Measurements from ENCODE around the gene ACTR3C.
A peak's percentile ranks its signal among the peaks of the same experiment; 100 is the strongest.
"Not testable (repeated sequence)": the region's sequence is repeated elsewhere in the genome, so short reads cannot be mapped to it uniquely, and the experiment has no call there.

Gene ACTR3C

DNA sequence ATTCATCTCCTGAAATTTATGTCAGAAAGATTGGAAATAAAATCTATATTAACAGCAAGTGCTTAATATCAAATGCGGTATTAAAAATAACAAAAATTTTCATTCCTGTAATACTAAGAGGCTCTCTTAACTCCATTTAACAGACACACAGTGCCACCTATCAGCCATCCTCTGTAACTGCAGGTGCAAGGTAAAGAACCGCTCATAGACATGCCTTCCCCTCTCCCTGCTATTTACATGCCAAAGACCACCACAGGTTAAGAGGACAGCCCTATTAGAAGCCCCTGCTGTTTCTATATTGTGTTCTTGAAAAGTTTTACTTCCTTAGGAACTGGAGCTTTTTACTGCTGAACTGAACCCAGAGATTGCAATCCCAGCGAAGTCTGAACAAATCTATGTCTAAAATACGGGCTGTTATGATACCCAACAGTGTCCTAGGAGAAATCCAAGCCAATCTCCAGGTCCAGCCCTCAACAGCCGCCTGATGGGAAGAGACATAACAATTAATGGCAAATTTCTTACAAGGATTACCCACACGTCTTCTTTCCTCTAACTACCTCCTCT, 47.1 kb downstream of the ACTR3C start:
- DNase-seq, result peak; percentile 28

DNA sequence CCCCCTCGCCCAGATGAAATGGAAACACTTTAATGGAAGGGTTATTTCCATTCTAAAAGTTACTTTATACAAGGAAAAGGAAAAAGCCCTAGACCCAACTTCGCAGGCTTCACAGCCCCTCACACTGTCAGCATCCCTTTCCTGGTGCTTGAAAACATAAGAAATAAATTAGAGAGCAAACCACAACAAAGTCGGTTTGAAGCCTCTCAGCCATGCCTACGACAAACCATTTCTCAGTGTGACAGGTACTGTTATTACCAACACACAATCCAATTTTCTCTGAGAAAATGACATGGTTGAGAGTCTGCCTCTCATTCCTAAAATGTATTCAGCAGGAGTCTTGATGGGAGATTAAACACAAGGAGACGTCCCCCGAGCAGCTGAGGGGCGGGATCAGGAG, 51.4 kb downstream of the ACTR3C start:
- DNase-seq, result not testable (repeated sequence)

DNA sequence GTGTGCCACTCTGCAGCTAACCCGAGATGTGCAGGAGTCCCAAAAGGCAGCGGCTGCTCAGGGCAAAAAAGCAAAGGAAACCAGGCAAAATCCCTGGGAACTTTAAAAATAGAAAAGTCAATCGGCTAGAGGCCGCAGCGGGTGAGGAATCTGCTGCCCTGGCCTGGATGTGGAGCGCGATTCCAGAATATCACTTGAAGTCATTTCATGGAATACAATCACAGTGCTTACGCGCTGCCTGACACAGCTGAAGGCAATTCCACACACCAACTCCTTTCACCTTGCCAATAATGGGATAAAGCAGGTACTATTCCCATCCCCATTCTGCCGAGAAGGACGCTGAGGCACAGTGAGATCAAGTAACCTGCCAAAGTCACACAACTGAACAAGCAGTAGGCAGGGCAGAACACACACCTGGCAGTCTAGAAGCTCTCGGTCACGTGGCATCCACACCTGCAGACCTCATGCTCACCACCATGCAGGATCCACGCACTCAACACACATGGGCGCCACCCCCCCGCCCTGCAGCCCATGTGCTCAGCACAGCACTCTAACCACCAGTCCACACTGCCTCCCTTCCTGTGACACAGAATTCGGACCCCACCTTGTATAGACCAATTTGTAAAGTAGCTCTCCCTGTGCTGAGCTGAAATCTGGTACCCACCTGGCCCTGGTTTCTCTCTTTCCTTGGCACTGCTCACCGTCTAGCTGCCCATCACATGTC, 53.1 kb downstream of the ACTR3C start:
- DNase-seq, result not testable (repeated sequence)

DNA sequence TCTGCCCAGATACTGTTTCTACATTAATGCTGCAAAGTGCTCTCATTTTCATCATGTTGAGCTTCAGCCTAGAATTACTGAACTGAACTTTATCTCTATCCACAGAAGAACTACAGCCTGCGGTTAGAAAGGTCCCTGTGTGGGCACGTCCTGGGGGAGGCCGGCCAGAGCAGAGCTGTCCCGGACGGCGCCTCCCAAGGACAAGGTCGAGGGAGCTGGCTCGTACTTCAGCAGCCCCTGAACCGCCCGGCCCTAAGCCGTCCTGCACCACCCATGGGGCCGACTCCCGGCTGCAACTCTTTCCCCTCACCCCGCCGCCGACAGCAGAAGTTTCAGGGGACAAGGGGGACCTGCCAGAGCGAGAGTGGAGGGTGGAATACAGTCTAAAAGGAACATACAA, 54.5 kb downstream of the ACTR3C start:
- DNase-seq, result not testable (repeated sequence)

DNA sequence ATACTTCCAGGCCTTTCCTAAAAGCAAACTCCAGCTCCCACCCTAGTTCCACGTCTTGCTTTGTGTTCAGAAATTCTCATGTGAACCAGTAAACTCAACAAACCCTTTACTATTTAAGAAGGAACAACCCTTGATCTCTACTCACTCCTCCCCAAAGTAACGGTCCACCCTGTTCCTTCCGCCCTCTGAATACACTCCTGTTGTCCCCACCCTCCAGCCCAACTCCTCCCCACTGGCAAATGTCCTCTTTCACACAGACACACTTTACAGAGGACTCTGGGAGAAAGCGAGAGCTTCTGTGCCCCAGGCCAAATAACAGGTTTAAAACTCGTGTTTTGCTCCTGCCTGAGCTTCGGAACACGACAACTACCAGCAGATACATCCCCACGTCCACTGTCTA, 55.1 kb downstream of the ACTR3C start:
- not testable (repeated sequence) for DNase-seq

DNA sequence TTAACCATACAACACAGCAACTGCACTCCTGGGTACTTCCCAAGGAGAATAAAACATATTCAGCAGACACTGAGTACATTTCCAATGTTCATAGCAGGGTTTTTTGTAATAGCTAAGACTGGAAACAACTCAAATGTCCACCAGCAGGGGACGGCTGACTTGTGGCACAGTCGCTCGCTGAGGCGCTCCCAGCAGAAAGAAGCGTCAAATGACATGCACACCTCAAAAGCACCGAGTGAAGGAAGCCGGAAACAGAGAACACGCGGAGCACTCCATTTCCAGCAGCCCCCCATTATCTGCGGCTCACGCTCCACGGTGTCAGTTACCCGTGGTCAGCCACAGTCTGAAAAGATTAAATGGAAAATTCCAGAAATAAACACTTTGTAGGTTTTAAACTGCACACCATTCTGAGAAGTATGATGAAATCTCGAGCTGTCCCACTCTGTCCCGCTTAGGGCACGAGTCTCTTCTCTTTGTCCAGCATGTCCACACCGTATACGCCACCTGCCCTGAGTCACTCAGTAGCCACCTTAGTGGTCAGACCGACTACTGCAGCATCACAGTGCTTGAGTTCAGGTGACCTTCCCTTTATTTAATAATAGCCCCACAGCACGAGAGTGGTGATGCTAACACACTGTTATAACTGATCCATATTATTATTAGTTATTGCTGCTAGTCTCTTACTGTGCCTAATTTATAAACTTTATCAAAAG, 56.2 kb downstream of the ACTR3C start:
- DNase-seq, result not testable (repeated sequence)

DNA sequence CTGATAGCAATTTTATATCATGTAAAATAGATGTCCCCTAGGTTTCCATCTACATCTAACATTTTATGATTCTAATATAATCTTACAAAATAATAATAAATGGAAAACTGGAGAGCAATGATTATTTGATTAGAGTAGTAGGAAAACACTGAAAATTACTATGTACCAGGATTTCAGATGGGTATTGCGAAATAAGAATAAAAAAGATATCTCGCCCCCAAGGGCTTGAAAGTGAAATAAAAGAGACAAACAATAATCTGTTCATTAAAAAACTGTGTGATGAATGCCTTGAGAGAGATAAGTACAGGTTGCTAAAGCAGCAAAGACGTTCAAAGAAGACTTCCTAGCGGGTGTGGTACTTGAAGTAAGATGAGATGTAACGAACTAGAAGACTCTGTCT, 60.7 kb downstream of the ACTR3C start:
- DNase-seq, result not testable (repeated sequence)

DNA sequence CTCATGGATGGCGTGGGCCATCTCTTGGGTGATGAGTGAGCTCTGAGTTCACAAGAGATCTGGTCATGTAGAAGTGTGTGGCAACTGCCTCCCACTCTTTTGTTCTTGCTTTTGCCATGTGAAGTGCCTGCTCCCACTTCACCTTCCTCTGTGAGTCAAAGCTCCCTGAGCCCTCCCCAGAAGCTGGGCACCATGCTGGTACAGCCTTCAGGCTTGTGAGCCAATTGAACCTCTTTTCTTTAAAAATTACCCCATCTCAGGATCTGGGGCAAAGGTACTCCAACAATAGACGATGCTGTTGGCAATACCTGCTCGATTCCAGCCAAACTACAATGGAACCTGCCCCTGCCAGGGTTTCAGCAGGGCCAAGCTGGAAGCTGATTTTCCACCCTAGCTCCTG, 75.6 kb downstream of the ACTR3C start:
- not testable (repeated sequence) for DNase-seq

DNA sequence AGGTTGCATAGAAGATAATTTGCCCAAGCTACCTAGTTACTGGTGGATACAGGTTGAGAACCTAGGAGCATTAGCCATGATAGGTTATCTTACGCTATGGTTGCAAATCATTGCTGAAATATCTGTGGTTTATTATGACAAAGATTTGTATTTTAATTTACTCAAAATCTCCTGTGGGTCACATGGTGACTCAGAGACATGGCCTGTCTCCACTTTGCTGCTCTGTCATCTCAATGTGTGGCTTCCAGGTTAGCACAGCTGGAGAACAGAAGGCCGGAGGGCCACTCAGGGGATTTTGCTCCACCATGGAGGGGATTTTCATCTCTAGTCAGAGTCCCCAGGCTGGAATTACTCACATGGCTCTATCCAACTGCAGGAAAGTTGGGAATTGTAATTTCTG, 78.1 kb downstream of the ACTR3C start:
- DNase-seq, result not testable (repeated sequence)

DNA sequence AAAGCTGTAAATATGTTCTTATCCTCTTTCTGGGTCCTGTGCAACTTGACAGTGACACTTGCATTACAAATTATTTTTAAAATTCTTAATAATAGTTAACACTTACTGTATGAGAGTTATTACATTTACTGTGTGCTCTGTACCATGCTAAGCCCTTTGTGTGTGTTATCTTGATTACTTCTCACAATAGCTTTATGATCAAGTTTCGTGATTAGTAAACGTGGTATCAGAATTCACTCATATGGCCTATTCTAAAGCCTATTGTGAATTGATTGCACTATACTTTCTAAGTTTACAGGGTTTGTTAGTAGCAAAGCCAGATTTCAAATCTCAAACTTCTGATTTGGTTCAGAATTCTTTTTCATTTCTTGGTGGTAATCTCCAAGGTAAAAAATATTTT, 80.4 kb downstream of the ACTR3C start:
- DNase-seq, result not testable (repeated sequence)

DNA sequence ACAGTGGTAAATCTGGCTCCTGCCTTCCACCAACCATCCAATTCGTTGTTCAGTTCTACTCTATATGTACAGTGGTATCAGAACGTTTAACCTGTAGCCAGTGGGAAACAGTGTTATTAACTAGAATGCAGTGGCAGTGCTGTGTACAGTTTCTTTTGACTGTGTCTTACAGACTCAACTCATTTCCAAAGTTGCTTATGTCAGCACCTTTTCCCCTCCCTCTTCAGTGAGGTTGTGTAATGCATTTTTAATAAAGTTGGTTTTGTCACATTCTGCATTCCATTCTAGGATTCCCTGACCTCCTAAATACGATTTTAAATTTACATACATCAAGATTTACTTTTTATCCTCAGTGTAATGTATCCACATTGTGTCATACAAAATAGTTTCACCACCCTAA, 97.9 kb downstream of the ACTR3C start:
- DNase-seq, result not testable (repeated sequence)

DNA sequence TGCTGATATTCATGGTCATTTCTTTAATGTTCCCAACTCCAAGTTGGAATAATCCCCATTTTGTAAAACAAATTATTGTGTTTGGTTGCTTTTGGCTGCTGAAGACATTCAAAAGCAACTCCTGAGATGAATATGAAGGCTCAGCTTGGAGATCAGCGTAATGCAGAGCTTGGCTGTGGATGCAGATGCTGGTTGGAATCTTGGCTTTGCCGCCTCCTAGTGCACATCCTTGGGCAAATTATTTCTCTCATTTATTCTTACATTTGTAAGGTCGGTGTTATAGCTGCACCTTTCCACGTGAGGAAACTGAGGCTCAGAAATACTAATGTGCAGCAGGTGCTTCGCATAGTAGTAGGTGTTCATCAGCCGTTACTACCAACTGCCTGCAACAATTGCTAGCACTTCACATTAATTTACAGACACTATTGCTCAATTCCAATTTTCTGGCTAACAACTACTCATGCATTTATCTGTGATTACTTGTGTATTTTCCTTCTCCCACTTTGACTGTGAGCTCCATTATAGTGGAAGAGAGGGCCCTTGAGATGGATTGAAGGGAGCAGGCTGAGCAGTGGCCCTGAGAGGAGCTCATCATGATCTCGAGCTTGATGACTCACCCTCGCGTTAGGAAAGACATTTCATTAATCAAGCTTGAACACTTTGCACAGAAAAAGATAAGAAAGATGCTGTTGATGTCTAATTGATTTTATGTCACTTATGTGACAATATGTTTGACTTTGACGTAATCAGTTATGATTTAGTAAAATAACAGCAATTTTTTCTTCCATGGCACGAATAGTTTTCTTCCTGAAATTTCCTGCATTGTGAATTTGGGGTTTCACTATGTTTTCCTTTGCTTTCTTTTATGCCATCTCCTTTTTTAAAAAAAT, 101.0 kb downstream of the ACTR3C start:
- not testable (repeated sequence) for DNase-seq

DNA sequence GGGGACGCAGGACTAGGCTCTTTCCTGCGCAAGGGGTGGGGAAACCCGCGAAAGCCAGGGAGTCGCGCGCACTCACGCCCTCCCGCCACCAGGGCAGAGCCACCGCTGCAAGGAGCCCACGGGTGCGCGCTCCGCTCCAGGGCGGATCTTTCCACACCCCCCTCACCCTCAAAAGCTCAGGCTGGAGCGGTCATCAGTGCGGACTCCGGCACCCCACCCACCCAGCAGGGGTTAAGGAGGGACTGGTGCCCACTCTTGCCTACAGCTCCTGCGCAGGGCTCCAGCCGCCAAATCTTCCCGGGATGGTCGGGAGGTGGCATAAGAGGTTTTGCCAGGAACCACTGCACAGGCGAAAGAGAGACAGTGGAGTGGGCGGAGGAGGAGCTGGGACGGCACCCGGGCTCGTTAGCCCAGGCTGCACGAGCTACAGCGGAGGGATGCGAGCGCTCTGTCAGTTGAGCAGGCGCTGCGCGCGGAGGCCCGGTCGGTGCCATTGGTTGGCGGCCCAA, 102.6 kb downstream of the ACTR3C start:
- not testable (repeated sequence) for DNase-seq

DNA sequence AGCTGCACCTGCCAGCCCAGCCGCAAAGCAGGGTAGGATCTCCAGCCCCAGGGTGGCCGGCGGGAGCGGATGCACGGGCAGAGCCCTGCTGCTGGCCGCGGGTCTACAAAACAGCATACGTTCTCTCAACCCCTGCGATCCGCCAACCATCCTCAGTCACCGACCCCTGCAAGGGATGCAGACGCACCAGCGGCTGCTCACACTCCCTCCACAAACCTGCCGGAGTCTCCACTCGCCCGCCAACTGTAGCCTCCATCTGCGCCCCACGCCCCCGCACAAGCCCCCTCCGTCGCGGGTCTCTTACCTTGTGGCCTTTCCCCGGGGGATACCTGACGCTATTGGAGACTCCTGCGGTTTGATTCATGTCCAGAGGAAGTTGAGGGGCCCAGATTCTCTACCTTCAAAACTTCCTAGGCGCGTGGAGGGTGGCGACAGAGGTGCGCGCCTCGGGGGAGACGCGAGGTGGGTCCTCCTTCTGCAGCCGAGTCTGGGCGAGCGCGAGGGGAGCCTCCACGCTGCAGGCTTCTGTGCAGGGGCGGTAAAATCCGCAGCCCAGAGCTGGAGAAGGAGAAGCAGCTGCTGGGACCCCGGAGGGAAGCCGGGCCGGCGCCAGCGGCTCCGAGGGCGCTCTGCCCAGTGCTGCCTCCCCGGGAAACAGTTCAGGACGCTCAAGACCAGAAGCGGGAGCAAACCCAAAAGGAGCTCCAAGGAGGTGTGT, 103.2 kb downstream of the ACTR3C start:
- DNase-seq, result not testable (repeated sequence)

DNA sequence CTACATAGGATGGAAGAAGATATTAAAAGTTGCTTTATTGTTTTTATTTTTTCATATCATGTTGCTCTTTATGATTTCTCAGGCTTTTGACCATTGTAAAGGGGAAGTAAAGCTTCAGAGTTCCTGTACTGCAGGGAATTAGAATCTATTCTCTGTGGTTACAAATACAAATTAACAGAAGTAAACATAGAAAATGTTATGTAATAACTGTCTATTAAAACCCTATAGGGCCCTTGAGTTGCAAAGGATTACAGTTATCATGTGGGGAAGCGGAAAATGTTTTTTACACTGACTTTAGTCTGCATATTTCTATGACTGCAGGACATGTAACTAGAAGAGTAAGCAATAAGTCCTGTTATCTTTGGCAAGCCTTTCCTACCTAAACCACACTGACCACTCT, 116.5 kb downstream of the ACTR3C start:
- DNase-seq, result not testable (repeated sequence)

DNA sequence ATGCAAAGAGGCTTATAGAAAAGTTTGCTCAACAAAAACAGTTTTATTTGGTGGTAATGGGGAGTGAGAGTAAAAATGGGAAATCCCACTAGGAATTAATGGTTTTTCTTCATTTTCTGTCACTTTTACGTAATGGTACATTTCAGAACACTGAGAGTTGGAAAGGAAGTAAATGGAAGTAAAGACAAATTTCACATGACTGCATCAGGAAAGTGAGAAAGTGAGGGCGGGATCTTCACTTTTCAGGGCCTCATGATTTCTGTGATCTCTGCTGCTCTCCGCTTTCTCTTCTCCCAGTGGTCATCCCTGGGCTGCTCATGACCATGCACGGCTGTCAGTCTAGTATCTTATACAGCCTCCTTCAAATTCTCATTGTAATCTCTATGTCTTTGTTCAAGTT, 117.5 kb downstream of the ACTR3C start:
- DNase-seq, result not testable (repeated sequence)

DNA sequence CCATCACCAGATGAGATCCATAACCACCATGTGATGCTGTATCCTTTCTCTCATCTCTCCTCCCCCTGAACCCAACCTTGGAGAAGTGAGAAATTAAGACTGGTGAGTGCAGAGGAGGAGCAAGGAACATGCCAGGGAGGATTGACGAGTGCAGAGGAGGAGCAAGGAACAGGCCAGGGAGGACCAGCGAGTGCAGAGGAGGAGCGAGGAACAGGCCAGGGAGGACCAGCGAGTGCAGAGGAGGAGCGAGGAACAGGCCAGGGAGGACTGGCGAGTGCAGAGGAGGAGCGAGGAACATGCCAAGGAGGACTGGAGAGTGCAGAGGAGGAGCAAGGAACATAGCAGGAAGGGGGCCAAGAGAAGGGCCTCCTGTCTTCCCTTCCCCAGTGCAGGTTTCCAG, 118.8 kb downstream of the ACTR3C start:
- DNase-seq, result not testable (repeated sequence)

DNA sequence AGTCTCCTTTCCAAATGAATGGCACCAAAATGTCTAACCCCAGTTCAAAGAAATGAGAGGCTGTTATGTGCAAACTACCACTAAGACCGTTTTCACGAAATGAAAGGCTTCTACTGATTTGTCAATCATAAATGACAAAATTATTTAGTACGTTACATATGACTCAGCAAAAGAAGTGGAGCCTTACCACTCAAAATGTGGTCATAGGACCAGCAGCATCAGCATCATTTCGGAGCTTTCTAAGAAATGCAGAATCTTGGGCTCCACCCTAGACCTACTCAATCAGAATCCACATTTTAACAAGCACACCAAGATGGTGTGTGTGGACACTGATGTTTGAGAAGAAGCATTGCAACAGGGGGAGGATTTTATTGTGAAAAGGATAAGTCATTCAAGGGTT, 120.5 kb downstream of the ACTR3C start:
- not testable (repeated sequence) for DNase-seq
